ENCODE data around the gene SLC44A5. TPM values are rescaled to one million over a fixed set of nuclear protein-coding genes. Genes with fewer than 3 reads are reported as not detected.

SLC44A5 gene
- polyA plus RNA-seq, 2 of the 4 experiments (the other 2 are of a cell fraction), result 0.10 to 1.5 TPM

DNA sequence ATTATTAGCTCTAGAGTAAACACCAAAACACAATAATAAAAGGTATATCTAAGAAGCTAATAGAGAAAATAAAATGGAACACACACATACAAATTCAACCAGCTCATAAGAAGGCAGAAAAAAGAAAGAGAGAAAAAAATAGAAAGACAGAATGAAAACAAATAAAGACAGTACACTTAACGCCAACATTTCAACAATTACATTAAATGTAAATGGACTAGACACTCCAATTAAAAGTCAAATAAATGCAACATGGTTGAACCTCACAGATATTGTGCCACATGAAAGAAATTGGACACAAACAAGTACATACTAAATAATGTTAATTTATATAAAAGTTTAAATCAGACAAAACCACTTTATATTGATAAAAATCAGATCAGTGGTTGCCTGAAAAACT lies 56.0 kb downstream of the SLC44A5 start:
- Histone ChIP-seq H3K9me3 (no peaks in the 10 kb centered on the region), H3K4me2 (no peak overlapping the region), H3K27ac (no peak overlapping the region), H3K4me1 (no peaks in the 10 kb centered on the region), H3K4me3 (no peak overlapping the region)
- ChIA-PET CTCF (no interaction called here), POLR2A (no interaction called here)
- no peak for TF ChIP-seq HDAC2 (IDR thresholded peaks at IDR 0.05)
- TF ChIP-seq NR3C1 (IDR thresholded peaks at IDR 0.05), result no peak
- no peak for TF ChIP-seq CEBPB (IDR thresholded peaks at IDR 0.05)
- no peak for TF ChIP-seq EHMT2 (IDR thresholded peaks at IDR 0.05; ENCODE audit: low read depth)
- TF ChIP-seq JUN (IDR thresholded peaks at IDR 0.05), result no peak
- TF ChIP-seq NPAS2 (CRISPR knock-in tag; IDR thresholded peaks at IDR 0.05; ENCODE audit: borderline replicate concordance), result no peak
- TF ChIP-seq RARB (CRISPR knock-in tag; IDR thresholded peaks at IDR 0.05), result no peak
- TF ChIP-seq RCOR1 (IDR thresholded peaks at IDR 0.05; ENCODE audit: low read depth, low read length), result no peak
- TF ChIP-seq EP300 (IDR thresholded peaks at IDR 0.05), result no peak
- TF ChIP-seq HEYL (CRISPR knock-in tag; IDR thresholded peaks at IDR 0.05), result no peak
- no peak for TF ChIP-seq SREBF2 (IDR thresholded peaks at IDR 0.05)
- TF ChIP-seq, protein P1, sequence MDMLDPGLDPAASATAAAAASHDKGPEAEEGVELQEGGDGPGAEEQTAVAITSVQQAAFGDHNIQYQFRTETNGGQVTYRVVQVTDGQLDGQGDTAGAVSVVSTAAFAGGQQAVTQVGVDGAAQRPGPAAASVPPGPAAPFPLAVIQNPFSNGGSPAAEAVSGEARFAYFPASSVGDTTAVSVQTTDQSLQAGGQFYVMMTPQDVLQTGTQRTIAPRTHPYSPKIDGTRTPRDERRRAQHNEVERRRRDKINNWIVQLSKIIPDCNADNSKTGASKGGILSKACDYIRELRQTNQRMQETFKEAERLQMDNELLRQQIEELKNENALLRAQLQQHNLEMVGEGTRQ (IDR thresholded peaks at IDR 0.05), result no peak
- TF ChIP-seq, protein P2, sequence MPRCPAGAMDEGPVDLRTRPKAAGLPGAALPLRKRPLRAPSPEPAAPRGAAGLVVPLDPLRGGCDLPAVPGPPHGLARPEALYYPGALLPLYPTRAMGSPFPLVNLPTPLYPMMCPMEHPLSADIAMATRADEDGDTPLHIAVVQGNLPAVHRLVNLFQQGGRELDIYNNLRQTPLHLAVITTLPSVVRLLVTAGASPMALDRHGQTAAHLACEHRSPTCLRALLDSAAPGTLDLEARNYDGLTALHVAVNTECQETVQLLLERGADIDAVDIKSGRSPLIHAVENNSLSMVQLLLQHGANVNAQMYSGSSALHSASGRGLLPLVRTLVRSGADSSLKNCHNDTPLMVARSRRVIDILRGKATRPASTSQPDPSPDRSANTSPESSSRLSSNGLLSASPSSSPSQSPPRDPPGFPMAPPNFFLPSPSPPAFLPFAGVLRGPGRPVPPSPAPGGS (IDR thresholded peaks at IDR 0.05), result no peak
- no peak for TF ChIP-seq POLR2AphosphoS2 (conservative IDR thresholded peaks at IDR 0.05; ENCODE audit: low read length)
- WGBS (ENCODE audit: missing lambda C conversion rate), result 6% methylated on average over 1 of the region's 1 CpG
- no peak for ATAC-seq
- no peak for FAIRE-seq
- DNase-seq (ENCODE audit: low read depth in 1 of 2, low spot score in 1 of 2), result no peak

DNA sequence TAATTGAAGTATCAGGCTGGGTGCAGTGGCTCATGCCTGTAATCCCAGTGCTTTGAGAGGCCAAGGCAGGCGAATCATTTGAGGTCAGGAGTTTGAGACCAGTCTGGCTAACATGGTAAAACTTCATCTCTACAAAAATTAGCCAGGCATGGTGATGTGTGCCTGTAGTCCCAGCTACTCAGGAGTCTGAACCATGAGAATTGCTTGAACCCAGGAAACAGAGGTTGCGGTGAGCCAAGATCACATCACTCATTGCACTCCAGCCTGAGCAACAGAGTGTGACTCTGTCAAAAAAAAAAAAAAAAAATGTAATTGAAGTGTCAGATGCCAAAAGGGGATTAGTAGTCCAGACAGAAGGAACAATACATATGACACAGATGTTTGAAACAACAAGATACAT lies 56.7 kb downstream of the SLC44A5 start:
- no peak for FAIRE-seq
- ChIA-PET POLR2A (no interaction called here), CTCF (no interaction called here)
- Histone ChIP-seq H3K4me3 (no peak overlapping the region), H3K4me2 (no peak overlapping the region), H3K4me1 (no peaks in the 10 kb centered on the region), H3K27ac (no peak overlapping the region), H3K9me3 (no peaks in the 10 kb centered on the region)
- 41% methylated on average over 2 of the region's 2 CpGs for WGBS (ENCODE audit: missing lambda C conversion rate)
- no peak for TF ChIP-seq CBX8 (IDR thresholded peaks at IDR 0.05)
- no peak for TF ChIP-seq RNF2 (IDR thresholded peaks at IDR 0.05; ENCODE audit: borderline replicate concordance, low read depth)
- TF ChIP-seq, protein P1 (IDR thresholded peaks at IDR 0.05), result no peak
- no peak for TF ChIP-seq EHF (CRISPR knock-in tag; IDR thresholded peaks at IDR 0.05)
- TF ChIP-seq KDM1A (IDR thresholded peaks at IDR 0.05; ENCODE audit: low read depth), result no peak
- no peak for TF ChIP-seq PHF8 (IDR thresholded peaks at IDR 0.05; ENCODE audit: borderline replicate concordance, low read depth)
- TF ChIP-seq RCOR1 (IDR thresholded peaks at IDR 0.05; ENCODE audit: low read depth, low read length), result no peak
- TF ChIP-seq ESRRA (IDR thresholded peaks at IDR 0.05; ENCODE audit: borderline replicate concordance, low read length), result no peak
- TF ChIP-seq JUNB (IDR thresholded peaks at IDR 0.05), result no peak
- TF ChIP-seq FOSL2 (IDR thresholded peaks at IDR 0.05), result no peak
- TF ChIP-seq FOSL2 (CRISPR knock-in tag; IDR thresholded peaks at IDR 0.05), result no peak
- TF ChIP-seq HDAC2 (IDR thresholded peaks at IDR 0.05), result no peak
- TF ChIP-seq MAFK (IDR thresholded peaks at IDR 0.05; ENCODE audit: partially characterized antibody), result no peak
- no peak for TF ChIP-seq HEYL (CRISPR knock-in tag; IDR thresholded peaks at IDR 0.05)
- no peak for DNase-seq (ENCODE audit: low read depth in 1 of 2, low spot score in 1 of 2)
- ATAC-seq, result no peak

DNA sequence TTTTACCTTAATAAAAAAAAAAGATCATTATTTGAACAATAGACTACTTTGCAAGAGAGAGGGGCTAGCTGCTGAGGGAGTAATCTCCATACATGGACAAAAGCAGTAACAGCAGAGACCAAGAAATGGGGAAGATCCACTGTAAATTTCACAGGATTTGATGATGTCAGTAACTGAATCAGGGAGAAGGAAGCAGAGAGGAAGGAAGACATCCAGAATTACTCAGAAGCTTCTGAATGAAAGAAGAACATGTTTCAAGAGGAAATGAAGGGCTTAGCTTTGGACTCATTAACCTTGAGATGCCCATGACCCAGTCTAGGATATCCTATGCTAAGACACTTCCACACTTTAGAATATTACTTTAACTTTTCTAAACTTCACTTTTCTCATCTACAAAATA lies 60.4 kb downstream of the SLC44A5 start:
- no peak for FAIRE-seq
- Histone ChIP-seq H3K9me3 (no peaks in the 10 kb centered on the region), H3K4me1 (no peaks in the 10 kb centered on the region), H3K27ac (no peak overlapping the region), H3K4me3 (no peak overlapping the region), H3K4me2 (no peak overlapping the region)
- ChIA-PET CTCF (no interaction called here), POLR2A (no interaction called here)
- ATAC-seq, result no peak
- no peak for DNase-seq (ENCODE audit: low read depth in 1 of 2, low spot score in 1 of 2)
- TF ChIP-seq, protein P3, sequence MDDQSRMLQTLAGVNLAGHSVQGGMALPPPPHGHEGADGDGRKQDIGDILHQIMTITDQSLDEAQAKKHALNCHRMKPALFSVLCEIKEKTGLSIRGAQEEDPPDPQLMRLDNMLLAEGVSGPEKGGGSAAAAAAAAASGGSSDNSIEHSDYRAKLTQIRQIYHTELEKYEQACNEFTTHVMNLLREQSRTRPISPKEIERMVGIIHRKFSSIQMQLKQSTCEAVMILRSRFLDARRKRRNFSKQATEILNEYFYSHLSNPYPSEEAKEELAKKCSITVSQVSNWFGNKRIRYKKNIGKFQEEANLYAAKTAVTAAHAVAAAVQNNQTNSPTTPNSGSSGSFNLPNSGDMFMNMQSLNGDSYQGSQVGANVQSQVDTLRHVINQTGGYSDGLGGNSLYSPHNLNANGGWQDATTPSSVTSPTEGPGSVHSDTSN (IDR thresholded peaks at IDR 0.05), result no peak
- TF ChIP-seq, protein P4, sequence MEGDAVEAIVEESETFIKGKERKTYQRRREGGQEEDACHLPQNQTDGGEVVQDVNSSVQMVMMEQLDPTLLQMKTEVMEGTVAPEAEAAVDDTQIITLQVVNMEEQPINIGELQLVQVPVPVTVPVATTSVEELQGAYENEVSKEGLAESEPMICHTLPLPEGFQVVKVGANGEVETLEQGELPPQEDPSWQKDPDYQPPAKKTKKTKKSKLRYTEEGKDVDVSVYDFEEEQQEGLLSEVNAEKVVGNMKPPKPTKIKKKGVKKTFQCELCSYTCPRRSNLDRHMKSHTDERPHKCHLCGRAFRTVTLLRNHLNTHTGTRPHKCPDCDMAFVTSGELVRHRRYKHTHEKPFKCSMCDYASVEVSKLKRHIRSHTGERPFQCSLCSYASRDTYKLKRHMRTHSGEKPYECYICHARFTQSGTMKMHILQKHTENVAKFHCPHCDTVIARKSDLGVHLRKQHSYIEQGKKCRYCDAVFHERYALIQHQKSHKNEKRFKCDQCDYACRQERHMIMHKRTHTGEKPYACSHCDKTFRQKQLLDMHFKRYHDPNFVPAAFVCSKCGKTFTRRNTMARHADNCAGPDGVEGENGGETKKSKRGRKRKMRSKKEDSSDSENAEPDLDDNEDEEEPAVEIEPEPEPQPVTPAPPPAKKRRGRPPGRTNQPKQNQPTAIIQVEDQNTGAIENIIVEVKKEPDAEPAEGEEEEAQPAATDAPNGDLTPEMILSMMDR (IDR thresholded peaks at IDR 0.05), result no peak
- TF ChIP-seq NR3C1 (IDR thresholded peaks at IDR 0.05) (no peak), HOXB5 (CRISPR knock-in tag; IDR thresholded peaks at IDR 0.05) (no peak), HEYL (CRISPR knock-in tag; IDR thresholded peaks at IDR 0.05) (no peak), EP300 (IDR thresholded peaks at IDR 0.05) (no peak), FOSB (CRISPR knock-in tag; IDR thresholded peaks at IDR 0.05) (no peak), ZC3H11A (IDR thresholded peaks at IDR 0.05) (no peak), RAD21 (conservative IDR thresholded peaks at IDR 0.05 in 1 of 2, IDR thresholded peaks at IDR 0.05 in 1 of 2) (no peak), JUN (IDR thresholded peaks at IDR 0.05) (no peak), HDAC2 (IDR thresholded peaks at IDR 0.05) (no peak)
- TF ChIP-seq, protein P5, sequence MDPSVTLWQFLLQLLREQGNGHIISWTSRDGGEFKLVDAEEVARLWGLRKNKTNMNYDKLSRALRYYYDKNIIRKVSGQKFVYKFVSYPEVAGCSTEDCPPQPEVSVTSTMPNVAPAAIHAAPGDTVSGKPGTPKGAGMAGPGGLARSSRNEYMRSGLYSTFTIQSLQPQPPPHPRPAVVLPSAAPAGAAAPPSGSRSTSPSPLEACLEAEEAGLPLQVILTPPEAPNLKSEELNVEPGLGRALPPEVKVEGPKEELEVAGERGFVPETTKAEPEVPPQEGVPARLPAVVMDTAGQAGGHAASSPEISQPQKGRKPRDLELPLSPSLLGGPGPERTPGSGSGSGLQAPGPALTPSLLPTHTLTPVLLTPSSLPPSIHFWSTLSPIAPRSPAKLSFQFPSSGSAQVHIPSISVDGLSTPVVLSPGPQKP (IDR thresholded peaks at IDR 0.05; ENCODE audit: low read depth, low read length), result no peak
